Left renal cortex interstitium (tissue), 4 donors: ENCODE data around the gene TBP. TPM values are rescaled to one million over a fixed set of nuclear protein-coding genes. Genes with fewer than 3 reads are reported as not detected.
"Not testable (repeated sequence)": the region's sequence is repeated elsewhere in the genome, so short reads cannot be mapped to it uniquely, and the experiment has no call there.

Experiments used
- DNase-seq, 4 donors: peaks; one replicate each; pipeline ENCODE4 v3.0.0-alpha.2; 2013; ENCODE audit warnings: low read depth in 4 of 4, low spot score in 2 of 4, missing footprints in 1 of 4
- polyA plus RNA-seq, 4 donors: library from polyadenylated mRNA; unstranded; fragments of 120-200 nt; gene quantifications; one replicate each; pipeline ENCODE4 v1.2.1, GENCODE V29; 2013; ENCODE audit not compliant: insufficient read length in 4 of 4

The TBP gene
- 10 to 100 TPM; 18.7 to 28.3 (median 24.3) TPM for polyA plus RNA-seq

GRCh38 chr6:170554013-170554795 lies at the start of gene TBP:
TSS of gene TBP (plus strand) at chr6:170554369. CDS start at chr6:170557030, 2,661 bp downstream.
- DNase-seq = peak; percentile 89 to 98 (median 93)

- no peak for DNase-seq
These were observed 49.7 kb upstream of the TBP start for GRCh38 chr6:170504479-170504878.

DNA sequence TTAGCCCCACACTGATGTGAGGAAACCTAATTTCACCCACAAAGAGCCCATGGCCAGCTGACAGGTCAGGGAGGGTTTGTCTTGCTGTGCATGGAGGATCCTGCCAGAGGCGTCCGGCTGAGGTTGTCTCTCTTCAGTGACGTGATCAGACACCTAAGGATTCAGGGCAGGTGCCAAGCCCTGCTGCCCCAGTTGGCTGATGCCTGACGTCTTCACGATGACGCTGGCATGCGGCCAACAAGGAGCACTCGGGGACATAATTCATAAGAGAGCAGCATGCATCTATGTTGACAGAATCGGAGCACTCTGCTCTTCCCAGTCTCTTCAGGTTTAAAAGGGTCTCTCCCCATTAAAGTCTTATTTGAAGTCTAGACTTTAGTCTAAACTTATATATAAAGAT lies 48.9 kb upstream of the TBP start:
- no peak for DNase-seq

DNA sequence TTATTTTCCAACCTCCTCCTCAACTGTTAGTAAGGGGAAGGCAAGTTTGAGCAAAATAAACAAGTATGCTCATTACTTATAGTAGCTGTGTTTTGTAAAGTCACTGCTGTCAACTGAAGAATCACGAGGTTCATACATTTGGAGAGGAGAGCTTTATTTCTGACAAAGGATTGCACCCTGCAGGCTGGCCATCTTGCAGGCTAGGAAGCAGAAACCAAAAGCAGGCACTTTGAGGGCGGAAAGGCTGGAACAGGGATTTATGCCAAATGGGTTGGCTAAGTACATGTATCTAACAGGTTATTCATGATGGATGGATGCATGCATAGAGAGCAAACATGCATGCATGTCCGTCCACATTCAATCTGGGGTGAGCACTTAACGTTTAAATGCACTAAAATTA lies 47.7 kb upstream of the TBP start:
- DNase-seq = no peak

- DNase-seq = not testable (repeated sequence)
These were observed 46.4 kb upstream of the TBP start for GRCh38 chr6:170507728-170508127.

GRCh38 chr6:170508275-170508674 lies 45.9 kb upstream of the TBP start:
- not testable (repeated sequence) for DNase-seq

DNA sequence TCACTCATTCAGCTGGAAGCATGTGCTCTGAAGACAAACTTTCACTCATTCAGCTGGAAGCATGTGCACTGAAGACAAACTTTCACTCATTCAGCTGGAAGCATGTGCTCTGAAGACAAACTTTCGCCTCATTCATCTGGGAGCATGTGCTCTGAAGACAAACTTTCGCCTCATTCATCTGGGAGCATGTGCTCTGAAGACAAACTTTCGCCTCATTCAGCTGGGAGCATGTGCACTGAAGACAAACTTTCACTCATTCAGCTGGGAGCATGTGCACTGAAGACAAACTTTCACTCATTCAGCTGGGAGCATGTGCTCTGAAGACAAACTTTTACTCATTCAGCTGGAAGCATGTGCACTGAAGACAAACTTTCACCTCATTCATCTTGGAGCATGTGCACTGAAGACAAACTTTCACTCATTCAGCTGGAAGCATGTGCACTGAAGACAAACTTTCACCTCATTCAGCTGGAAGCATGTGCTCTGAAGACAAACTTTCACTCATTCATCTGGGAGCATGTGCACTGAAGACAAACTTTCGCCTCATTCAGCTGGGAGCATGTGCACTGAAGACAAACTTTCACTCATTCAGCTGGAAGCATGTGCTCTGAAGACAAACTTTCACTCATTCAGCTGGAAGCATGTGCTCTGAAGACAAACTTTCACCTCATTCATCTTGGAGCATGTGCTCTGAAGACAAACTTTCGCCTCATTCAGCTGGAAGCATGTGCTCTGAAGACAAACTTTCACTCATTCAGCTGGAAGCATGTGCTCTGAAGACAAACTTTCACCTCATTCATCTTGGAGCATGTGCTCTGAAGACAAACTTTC lies 45.1 kb upstream of the TBP start:
- not testable (repeated sequence) for DNase-seq

DNA sequence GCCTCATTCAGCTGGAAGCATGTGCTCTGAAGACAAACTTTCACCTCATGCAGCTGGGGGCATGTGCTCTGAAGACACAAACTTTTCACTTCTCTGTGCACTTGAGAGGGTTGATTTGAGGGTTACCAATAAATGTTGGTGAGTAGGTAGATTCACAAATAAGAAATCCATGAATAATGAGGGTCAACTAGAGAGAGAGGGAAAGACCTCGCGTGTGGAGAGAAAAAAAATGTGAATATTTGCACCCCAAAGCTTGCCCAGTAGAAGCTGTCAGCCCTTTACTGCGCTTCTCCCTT lies 44.5 kb upstream of the TBP start:
- no peak for DNase-seq

- DNase-seq = no peak
These were observed 43.5 kb upstream of the TBP start for GRCh38 chr6:170510631-170511030.

DNA sequence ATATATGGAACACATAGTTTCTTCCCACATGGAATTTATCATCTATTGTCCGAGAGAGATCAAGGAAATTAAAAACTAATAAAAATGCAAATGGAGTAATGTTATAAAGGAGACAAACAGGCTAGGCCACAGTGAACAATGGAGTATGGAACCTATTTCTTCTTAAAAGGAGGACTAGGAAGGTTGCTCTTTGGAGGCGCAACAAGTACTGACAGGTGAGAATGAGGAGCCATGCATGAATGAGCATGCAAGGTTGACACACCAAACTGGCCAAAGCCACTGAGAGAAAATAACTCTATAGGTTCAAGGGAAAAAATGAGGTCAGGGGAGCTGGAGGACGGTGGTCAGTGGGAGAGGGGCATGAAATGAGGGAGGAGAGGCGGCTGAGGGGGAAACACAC lies 41.9 kb upstream of the TBP start:
- no peak for DNase-seq

DNA sequence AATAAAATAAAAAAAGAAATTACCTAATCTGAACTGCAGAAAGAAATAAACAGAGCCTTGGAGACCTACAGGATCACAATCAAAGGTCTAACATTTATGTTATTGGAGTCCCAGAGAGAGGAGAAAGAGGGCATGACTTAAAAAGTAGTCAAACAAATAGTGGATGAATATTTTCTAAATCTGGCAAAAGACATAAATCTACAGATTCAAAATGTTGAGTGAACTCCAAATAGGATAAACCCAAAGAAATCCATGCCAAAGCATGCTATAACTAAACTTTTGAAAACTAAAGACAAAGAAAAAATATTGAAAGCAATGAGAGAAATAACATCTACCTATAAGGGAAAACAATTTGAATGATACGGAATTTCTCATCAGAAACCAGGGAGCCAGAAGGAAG lies 39.3 kb upstream of the TBP start:
- DNase-seq = no peak

- peak in 1 of 4 donors; percentile 14 for DNase-seq
These were observed 37.2 kb upstream of the TBP start for GRCh38 chr6:170516783-170517616.

- DNase-seq = no peak
These were observed 31.5 kb upstream of the TBP start for GRCh38 chr6:170522565-170523183.

DNA sequence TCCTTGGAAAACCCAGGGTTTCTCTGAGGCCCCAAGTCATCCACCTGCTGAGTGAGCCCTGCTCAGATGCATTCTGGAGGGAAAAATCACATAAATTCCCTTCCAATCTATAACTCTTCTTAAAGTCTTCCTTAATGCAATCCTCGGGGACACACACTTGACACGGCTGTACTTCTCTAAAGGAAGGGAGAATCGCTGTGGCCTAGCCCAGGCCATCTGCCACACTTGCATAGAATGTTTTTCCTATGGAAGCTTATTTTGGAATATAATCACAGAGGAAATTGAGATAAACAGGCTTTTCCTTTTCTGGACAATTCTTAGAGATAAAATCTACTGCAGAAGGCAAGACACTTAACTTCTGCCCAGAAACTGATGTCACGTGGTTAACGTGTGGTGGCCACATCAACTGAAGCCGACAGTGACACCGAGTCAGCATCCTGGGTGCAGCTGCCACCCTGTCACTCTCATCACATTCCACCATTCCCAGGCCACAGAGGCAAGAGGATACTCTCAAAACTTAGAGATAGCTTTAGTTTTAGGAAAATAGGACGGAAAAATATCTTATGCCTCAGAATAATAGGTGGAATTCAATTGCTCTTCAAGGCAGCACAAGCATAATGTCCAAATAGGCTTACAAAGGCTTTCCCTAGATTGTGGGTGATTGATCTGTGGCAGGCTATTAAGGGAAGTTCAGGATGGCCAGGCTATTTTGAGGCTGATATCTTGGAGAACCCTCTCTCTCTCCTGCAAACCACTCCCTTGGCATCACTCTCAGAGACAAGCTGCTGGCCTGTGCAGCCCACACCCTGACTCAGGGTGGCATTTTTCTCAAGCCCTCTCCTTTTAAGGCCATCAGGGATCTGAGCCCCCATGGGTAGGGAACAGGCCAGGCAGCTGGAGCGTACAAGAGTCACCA lies 30.7 kb upstream of the TBP start:
- no peak for DNase-seq

DNA sequence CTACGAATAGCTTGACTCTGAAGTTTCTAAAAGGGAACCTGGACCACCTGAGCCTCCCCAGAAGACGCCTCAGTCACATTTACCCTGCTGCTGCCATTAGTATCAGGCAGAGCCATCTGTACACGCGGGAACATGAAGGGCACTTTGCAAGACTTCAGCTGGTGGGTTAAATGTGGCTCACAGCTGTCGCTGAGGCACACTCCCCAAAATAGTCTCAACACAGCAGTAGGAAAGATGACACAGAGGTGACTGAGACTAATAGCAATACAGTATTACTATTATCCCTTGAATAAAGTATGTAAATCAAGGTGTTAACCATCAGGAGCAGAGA lies 30.0 kb upstream of the TBP start:
- DNase-seq = no peak

- DNase-seq = no peak
These were observed 28.4 kb upstream of the TBP start for GRCh38 chr6:170525795-170526194.

GRCh38 chr6:170527995-170528394 lies 26.2 kb upstream of the TBP start:
- not testable (repeated sequence) for DNase-seq

- DNase-seq = peak in 3 of 4 donors; percentile 53 to 76 (median 60)
These were observed 24.2 kb upstream of the TBP start for GRCh38 chr6:170529839-170530469.

DNA sequence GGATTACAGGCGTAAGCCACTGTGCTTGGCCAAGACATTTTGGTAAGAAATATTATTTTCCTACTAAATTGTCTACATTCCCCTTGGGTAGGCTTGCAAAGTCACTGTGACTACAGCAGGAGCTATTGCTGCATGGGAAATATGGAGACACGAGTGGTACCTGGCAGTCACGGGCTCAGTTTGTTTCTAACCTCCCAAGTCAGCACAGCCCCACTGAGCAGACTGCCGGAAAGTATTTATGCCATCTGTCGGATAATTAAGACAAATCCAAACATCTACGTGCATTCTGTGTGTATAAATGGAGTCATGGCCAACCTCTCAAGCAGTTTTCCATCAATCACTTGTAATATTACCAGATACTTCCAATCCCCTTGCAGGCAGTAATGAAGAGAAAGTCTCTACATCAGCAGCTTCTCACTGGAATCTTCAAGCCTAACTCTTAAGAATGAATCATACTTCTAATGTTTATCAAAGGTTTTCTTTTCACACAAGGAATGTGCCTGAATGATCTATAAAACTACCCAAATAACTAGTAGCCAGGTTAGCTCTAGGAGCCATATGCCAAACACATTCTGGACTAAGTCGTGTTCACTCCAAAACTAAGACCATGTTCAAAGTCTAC lies 21.2 kb upstream of the TBP start:
- DNase-seq = no peak
